SU-DHL-6 (cell line): ENCODE measurements around the gene SLC9A9.

Experiments
- EZH2phosphoT487 ChIP-seq: fragments of 200-600 bp; sonication (generic), shearing (Covaris generic); conservative IDR thresholded peaks from 2 replicates; pipeline ENCODE4 v1.6.1; 2018; ENCODE audit warnings: mild to moderate bottlenecking, antibody characterized with exemption, low read length, moderate library complexity, mixed read lengths
- TF ChIP-seq, protein P1 (sequence below): fragments of 200-600 bp; sonication (generic); IDR thresholded peaks from one replicate; pipeline ENCODE4 v1.5.1; 2017; ENCODE audit warnings: antibody characterized with exemption, mild to moderate bottlenecking, low read length, moderate library complexity; ENCODE audit not compliant: insufficient read depth, poor library complexity, severe bottlenecking

DNA sequence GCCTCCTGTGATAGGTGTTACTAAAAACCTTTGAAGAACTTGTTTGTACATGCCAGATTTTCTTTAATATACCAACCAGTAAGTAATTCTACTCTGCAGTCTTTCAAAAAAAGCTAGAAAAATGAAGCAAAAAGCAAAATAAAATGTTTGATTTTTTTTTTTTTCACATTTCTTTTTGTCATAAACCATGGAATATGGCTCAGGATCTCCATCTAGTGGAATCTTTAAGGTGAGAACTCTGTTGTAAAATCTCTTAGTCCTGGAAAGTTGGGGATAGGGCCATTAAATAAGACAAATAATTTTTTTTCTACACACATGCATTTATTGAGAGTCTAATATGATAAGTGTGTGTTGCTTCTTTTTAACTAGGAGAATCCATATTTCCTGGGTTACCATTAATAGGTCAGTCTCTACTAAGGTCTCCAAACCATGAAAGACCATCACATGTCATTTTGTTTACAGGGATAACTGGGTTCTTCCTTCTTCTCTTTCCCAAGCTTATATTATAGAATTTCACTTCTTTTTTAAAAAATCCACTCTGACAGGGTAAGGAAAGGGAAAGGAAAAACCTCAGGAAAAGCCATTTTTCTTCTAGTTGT is 84.6 kb downstream of the SLC9A9 start:
- TF ChIP-seq, protein P1, sequence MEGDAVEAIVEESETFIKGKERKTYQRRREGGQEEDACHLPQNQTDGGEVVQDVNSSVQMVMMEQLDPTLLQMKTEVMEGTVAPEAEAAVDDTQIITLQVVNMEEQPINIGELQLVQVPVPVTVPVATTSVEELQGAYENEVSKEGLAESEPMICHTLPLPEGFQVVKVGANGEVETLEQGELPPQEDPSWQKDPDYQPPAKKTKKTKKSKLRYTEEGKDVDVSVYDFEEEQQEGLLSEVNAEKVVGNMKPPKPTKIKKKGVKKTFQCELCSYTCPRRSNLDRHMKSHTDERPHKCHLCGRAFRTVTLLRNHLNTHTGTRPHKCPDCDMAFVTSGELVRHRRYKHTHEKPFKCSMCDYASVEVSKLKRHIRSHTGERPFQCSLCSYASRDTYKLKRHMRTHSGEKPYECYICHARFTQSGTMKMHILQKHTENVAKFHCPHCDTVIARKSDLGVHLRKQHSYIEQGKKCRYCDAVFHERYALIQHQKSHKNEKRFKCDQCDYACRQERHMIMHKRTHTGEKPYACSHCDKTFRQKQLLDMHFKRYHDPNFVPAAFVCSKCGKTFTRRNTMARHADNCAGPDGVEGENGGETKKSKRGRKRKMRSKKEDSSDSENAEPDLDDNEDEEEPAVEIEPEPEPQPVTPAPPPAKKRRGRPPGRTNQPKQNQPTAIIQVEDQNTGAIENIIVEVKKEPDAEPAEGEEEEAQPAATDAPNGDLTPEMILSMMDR: no peak
- no peak for TF ChIP-seq EZH2phosphoT487
